ENCODE data around the gene NR6A1. TPM values are rescaled to one million over a fixed set of nuclear protein-coding genes. Genes with fewer than 3 reads are reported as not detected.

The NR6A1 gene
- polyA plus RNA-seq, 1 donor from 2014 or later, result 4.3 TPM

DNA sequence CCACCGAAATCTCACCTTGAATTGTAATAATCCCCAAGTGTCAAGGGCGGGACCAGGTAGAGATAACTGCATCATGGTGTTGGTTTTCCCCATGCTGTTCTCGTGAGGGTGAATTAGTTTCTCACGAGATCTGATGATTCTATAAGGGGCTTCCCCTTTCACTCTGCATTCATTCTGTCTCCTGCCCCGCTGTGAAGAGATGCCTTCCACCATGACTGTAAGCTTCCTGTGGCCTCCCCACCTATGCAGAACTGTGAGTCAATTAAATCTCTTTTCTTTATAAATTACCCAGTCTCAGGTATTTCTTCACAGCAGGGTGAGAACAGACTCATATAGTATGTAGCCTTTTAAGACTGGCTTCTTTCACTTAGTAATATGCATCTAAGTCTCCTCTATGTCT, 135.8 kb downstream of the NR6A1 start:
- Histone ChIP-seq H3K9ac (ENCODE audit: low read length) (no peak overlapping the region), H3K79me2 (replicated peaks; ENCODE audit: insufficient read depth, low read length) (no peaks in the 10 kb centered on the region), H2AFZ (ENCODE audit: low read depth, low read length) (no peak overlapping the region), H3K36me3 (ENCODE audit: insufficient read depth, low read length) (no peaks in the 10 kb centered on the region), H3F3A (ENCODE audit: insufficient read depth, low read length, poor library complexity, severe bottlenecking) (no peaks in the 10 kb centered on the region), H3K9me2 (ENCODE audit: insufficient read depth, low read length) (no peaks in the 10 kb centered on the region), H3K4me3 (ENCODE audit: low read length) (no peak overlapping the region), H3K4me2 (ENCODE audit: low read length) (no peak overlapping the region), H3K27ac (ENCODE audit: low read length) (no peak overlapping the region), H3K9me3 (ENCODE audit: low read length) (no peaks in the 10 kb centered on the region), H4K20me1 (ENCODE audit: insufficient read depth) (no peaks in the 10 kb centered on the region), H3K27me3 (ENCODE audit: insufficient read depth, low read depth, low read length) (no peaks in the 10 kb centered on the region)
- TF ChIP-seq SMC3 (conservative IDR thresholded peaks at IDR 0.05; ENCODE audit: poor library complexity) (no peak), RAD21 (conservative IDR thresholded peaks at IDR 0.05) (no peak), MXI1 (conservative IDR thresholded peaks at IDR 0.05; ENCODE audit: poor library complexity, severe bottlenecking) (no peak), POLR2AphosphoS5 (IDR thresholded peaks at IDR 0.05) (no peak), EP300 (conservative IDR thresholded peaks at IDR 0.05; ENCODE audit: poor library complexity, severe bottlenecking) (no peak), EZH2 (IDR thresholded peaks at IDR 0.05; ENCODE audit: borderline replicate concordance, insufficient read depth, low read length, poor library complexity, severe bottlenecking) (no peak), TAF1 (IDR thresholded peaks at IDR 0.05; ENCODE audit: low read depth) (no peak)
- TF ChIP-seq, protein P1, sequence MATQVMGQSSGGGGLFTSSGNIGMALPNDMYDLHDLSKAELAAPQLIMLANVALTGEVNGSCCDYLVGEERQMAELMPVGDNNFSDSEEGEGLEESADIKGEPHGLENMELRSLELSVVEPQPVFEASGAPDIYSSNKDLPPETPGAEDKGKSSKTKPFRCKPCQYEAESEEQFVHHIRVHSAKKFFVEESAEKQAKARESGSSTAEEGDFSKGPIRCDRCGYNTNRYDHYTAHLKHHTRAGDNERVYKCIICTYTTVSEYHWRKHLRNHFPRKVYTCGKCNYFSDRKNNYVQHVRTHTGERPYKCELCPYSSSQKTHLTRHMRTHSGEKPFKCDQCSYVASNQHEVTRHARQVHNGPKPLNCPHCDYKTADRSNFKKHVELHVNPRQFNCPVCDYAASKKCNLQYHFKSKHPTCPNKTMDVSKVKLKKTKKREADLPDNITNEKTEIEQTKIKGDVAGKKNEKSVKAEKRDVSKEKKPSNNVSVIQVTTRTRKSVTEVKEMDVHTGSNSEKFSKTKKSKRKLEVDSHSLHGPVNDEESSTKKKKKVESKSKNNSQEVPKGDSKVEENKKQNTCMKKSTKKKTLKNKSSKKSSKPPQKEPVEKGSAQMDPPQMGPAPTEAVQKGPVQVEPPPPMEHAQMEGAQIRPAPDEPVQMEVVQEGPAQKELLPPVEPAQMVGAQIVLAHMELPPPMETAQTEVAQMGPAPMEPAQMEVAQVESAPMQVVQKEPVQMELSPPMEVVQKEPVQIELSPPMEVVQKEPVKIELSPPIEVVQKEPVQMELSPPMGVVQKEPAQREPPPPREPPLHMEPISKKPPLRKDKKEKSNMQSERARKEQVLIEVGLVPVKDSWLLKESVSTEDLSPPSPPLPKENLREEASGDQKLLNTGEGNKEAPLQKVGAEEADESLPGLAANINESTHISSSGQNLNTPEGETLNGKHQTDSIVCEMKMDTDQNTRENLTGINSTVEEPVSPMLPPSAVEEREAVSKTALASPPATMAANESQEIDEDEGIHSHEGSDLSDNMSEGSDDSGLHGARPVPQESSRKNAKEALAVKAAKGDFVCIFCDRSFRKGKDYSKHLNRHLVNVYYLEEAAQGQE (IDR thresholded peaks at IDR 0.05; ENCODE audit: borderline replicate concordance), result no peak
- TF ChIP-seq, protein P2, sequence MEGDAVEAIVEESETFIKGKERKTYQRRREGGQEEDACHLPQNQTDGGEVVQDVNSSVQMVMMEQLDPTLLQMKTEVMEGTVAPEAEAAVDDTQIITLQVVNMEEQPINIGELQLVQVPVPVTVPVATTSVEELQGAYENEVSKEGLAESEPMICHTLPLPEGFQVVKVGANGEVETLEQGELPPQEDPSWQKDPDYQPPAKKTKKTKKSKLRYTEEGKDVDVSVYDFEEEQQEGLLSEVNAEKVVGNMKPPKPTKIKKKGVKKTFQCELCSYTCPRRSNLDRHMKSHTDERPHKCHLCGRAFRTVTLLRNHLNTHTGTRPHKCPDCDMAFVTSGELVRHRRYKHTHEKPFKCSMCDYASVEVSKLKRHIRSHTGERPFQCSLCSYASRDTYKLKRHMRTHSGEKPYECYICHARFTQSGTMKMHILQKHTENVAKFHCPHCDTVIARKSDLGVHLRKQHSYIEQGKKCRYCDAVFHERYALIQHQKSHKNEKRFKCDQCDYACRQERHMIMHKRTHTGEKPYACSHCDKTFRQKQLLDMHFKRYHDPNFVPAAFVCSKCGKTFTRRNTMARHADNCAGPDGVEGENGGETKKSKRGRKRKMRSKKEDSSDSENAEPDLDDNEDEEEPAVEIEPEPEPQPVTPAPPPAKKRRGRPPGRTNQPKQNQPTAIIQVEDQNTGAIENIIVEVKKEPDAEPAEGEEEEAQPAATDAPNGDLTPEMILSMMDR (IDR thresholded peaks at IDR 0.05; ENCODE audit: poor library complexity, severe bottlenecking), result no peak

DNA sequence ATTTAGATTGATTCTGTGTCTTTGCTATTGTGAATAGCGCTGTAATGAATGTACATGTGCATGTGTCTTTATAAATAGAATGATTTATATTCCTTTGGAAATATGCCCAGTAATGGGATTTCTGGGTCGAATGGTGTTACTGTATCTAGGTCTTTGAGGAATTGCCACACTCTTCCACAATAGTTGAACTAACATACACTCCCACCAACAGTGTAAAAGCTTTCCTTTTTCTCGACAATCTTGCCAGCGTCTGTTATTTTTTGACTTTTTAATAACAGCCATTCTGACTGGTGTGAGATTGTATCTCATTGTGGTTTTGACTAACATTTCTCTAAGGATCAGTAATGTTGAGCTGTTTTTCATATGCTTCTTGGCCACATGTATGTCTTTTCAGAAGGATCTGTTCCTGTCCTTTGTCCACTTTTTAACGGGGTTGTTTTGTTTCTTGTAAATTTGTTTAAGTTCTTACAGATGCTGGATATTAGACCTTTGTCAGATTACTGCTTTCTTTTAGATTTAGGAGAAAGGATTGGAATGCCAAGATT, 139.0 kb downstream of the NR6A1 start:
- Histone ChIP-seq H4K20me1 (ENCODE audit: insufficient read depth) (no peaks in the 10 kb centered on the region), H2AFZ (ENCODE audit: low read depth, low read length) (no peak overlapping the region), H3K4me2 (ENCODE audit: low read length) (no peak overlapping the region), H3K9ac (ENCODE audit: low read length) (no peak overlapping the region), H3K9me3 (ENCODE audit: low read length) (no peaks in the 10 kb centered on the region), H3K27ac (ENCODE audit: low read length) (no peak overlapping the region), H3K9me2 (ENCODE audit: insufficient read depth, low read length) (no peaks in the 10 kb centered on the region), H3F3A (ENCODE audit: insufficient read depth, low read length, poor library complexity, severe bottlenecking) (no peaks in the 10 kb centered on the region), H3K36me3 (ENCODE audit: insufficient read depth, low read length) (no peaks in the 10 kb centered on the region), H3K27me3 (ENCODE audit: insufficient read depth, low read depth, low read length) (no peaks in the 10 kb centered on the region), H3K79me2 (replicated peaks; ENCODE audit: insufficient read depth, low read length) (no peaks in the 10 kb centered on the region), H3K4me3 (ENCODE audit: low read length) (no peak overlapping the region)
- no peak for TF ChIP-seq MXI1 (conservative IDR thresholded peaks at IDR 0.05; ENCODE audit: poor library complexity, severe bottlenecking)
- no peak for TF ChIP-seq TAF1 (IDR thresholded peaks at IDR 0.05; ENCODE audit: low read depth)
- no peak for TF ChIP-seq SMC3 (conservative IDR thresholded peaks at IDR 0.05; ENCODE audit: poor library complexity)
- TF ChIP-seq, protein P2 (IDR thresholded peaks at IDR 0.05; ENCODE audit: poor library complexity, severe bottlenecking), result no peak
- TF ChIP-seq RAD21 (conservative IDR thresholded peaks at IDR 0.05), result no peak
- no peak for TF ChIP-seq POLR2AphosphoS5 (IDR thresholded peaks at IDR 0.05)
- no peak for TF ChIP-seq EP300 (conservative IDR thresholded peaks at IDR 0.05; ENCODE audit: poor library complexity, severe bottlenecking)
- TF ChIP-seq, protein P1 (IDR thresholded peaks at IDR 0.05; ENCODE audit: borderline replicate concordance), result no peak
- TF ChIP-seq EZH2 (IDR thresholded peaks at IDR 0.05; ENCODE audit: borderline replicate concordance, insufficient read depth, low read length, poor library complexity, severe bottlenecking), result no peak
